ENCODE results near the gene IDH2.

The IDH2 gene

DNA sequence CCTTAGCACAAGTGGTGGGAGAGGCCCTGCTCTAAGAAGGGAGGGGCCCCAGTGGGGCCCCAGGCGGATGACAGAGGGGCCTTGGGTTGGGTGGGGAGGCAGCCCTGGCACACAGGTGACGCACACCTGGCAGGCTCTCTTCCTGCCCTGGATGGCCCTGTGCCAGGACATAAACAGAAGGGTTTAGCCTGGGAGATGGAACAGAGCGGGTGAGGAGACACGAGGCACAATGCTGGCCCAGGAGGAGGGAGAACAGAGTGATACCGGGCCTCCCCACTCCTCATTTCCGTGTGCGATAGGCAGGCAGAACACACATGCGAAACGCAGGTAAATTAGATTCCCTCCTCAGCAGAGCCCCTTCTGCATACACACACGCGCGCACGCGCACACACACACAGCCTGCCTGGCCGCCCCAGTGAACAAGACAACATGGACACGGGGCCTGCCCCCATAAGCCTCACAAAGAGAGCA, 39.8 kb downstream of the IDH2 start:
- peak; percentile 42 for DNase-seq

DNA sequence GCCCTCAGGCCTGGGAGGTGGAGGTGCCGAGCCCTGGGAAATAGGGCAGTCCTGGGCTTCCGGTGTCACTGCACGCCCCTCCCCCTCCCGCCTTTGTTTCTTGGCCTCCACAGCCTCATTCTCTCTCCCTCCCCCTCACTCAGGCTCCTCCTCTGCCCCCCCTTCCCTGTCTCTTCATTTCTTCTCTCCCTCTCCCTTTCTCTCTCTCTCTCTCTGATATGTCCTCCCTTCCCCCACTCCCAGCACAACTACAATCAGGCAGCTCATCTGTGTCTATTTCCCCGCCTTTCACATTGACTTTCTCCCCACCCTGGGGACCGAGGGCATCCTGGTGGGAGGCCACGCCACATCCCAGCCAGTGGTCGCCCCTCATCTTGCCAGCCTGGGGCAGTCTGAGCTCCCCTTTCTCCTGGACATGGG, 40.2 kb downstream of the IDH2 start:
- DNase-seq = peak; percentile 64

DNA sequence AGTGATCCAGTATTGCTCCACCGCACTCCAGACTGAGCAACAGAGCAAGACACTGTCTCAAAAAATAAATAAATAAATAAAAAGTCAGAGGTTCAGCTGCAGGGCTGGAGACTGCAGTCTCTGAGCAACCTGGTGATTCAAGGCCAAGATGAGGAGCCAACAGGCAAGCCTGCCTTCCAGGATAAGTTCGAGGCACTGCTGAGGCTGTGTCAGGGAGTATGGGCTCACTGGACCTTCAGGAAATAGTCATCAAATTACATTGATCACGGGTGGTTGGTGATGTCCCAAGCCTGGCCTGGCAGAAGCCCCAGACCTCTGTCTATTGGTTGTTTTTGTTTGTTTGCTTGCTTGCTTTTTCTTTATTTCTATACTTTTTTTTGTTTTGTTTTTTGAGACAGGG, 41.5 kb downstream of the IDH2 start:
- no peak for DNase-seq

DNA sequence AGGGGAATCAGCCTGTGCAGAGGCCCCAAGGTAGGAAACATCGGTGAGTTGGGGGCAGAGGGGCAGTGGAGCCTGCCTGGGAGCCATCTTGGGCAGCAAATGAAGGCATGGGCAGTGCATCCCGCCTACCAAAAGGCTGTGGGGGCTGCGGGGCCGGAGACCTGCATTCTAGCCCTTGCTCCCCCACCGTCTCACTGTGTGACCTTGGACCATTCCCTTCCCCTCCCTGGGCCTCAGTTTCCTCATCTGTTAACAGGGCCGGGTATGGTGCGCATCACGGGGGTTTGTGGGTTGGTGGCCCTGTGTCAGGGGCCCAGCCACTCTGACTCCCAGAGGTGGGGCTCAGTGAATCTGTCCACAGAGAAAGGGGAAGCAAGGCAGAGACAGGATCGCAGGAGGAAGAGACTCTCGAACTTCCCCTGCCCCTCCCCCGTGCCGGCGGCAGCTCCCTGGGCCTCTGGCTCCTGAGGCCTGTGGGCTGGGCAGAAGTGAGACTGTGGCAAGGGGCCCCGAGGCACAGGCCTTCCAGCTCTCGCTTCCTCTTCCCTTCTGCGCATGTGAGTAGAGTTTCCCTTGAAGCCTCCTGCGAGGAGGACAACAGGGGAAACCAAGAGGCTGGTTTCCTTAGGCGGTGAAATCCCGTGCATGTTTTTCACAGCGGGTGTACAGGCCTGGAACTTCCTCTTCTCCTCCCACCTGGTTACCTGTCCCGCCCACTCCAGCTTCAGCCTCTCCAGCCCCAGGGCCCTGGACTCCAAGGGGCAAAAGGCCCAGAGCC, 42.9 kb downstream of the IDH2 start:
- DNase-seq = peak; percentile 82

DNA sequence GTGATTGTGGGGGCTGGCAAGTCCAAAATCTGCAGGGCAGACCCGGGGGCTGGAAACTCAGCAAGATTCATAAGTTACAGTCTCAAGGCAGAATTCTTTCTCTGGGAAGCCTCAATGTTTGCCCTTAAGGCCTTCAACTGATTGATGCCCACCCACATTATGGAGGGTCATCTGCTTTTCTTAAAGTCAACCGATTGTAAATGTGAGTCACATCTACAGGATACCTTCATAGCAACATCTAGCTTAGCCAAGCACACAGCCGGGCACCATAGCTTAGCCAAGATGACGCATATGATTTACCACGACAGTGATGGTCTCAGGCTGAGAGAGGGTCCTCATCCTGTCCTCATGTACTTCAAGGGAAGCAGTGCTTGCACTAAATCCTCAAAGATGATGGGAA, 43.5 kb downstream of the IDH2 start:
- DNase-seq = no peak

DNA sequence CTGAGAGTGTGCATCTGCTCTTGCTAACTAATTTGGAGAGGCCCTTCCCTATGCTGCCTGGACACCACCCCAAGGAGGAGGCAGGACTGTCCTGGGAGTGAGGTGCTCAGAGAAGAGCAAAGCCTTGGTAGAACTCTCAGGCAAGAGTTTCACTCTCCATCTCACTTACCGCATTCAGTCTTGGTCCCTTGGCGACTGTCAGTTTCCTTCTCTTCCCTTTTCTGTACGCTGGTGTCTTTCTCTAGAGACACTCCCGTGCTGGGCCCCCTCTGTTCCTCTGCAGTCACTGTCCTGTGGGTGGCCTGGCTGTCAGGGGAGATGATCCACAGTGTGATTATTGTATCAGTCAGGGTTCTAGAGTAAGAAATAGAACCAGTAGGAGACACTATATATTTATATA, 44.0 kb downstream of the IDH2 start:
- no peak for DNase-seq

DNA sequence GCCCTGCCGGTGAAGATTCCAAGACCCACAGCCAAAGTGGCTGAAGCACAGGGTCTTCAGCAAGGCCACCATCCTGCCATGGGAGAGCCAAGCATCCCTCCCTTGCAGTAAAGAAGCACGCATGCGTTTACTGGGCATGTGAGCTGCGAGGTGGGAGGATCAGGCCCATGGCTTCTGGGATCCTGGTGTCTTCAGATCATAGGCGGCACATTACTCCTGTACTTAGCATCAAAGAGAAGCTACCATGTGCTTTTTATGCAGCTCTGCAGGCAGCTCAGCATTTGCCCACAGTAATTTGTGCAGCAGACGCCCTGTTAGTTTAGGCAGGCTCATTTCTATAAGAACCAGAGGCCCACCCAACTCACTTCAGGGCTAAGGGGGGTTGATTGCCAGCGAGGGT, 45.7 kb downstream of the IDH2 start:
- DNase-seq = no peak

DNA sequence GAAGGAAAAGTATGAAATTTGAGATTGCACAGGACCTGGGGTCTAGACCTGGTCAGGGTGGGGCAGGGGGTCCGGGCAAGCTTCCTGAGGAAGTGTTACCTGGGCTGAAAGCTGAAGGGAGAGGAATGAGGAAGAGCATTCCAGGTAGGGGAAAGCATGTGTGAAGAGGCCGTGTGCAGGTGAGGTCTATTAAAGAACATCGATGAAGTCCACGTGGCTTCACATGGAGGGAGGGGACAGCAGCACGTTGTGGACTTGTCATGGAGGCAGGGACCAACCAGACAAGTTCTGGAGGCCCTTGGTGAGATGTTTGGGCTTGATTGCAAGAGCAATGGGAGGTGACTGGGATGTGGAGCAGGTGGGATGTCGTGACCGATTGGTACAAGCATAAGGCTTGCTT, 47.1 kb downstream of the IDH2 start:
- no peak for DNase-seq

DNA sequence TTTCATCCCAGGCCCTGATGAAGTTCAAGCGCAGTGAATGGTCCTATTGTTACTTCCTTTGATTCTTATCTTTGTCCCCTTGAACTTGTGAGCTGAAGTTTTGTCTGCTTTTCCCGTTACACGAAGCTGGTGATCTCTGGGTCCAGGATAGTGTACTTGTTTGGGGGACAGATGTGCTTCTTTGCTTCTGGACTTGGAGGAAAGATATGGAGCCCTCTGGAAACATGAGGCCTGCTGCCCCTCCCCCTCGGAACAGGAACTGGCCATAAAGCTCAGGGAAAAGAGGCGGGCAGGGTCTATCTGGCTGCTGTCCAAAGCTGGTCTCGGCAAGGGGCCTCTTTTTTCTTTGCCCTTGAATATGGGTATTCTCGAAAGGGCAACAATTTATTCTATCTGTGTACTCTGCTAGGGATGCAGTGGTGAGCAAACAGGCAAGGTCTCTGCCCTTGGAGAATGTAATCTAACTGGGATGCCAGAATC, 47.6 kb downstream of the IDH2 start:
- DNase-seq = no peak

DNA sequence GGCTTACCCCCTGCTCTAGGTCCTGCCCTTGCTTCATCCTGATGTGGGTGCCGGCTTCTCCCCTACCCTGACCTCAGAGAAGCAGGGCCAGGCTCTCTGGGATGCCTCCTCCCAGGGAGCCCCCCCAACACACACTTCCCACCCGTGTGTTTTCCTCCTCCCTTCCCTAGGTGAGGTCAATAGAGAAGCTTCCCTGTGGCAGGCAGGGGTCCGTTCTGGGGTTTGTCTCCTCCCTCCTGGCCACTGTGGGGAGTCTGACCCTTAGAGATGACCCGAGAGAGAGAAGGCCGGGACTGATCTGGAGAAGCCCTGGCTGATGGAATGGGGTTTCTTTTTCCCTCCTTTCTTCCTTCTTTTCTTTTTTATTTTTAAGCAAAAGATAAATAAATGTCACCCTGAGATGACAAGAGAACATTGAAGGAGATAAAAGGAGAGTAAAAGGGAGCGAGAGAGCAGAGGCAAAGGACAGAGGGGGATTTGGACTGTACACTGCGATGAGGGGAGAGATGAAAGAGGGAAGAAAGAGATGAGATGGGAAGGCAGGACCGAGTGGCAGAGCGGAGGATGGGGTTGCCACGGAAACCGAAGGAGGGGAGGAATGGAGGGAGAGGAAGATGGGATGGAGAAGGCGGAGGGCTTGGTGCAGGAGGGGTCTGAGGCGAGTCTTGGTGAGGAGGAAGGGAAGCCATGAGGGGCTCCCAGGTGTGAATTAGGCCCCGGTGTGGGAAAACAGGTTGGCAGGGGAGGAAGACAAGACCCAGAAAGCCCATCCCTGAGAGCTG, 48.4 kb downstream of the IDH2 start:
- no peak for DNase-seq

DNA sequence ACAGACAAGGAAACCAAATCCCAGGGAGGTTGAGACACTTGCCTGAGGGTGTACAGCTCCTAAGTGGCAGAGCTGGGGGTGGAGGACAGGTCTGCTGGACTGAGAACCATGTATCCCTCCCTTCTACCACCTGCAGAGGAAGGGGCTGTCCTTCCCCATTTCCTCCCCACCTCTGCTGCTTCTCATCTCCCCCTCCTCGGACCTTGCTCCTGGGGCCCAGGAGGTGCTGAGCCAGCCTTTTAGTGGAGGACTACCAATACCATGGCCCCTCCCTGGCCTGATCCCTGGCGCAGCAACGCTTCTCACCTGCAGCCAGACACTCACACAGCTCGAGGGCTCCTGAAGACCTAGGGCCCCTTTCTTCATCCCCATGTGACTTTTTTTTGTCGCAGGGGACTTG, 50.4 kb downstream of the IDH2 start:
- DNase-seq = no peak

DNA sequence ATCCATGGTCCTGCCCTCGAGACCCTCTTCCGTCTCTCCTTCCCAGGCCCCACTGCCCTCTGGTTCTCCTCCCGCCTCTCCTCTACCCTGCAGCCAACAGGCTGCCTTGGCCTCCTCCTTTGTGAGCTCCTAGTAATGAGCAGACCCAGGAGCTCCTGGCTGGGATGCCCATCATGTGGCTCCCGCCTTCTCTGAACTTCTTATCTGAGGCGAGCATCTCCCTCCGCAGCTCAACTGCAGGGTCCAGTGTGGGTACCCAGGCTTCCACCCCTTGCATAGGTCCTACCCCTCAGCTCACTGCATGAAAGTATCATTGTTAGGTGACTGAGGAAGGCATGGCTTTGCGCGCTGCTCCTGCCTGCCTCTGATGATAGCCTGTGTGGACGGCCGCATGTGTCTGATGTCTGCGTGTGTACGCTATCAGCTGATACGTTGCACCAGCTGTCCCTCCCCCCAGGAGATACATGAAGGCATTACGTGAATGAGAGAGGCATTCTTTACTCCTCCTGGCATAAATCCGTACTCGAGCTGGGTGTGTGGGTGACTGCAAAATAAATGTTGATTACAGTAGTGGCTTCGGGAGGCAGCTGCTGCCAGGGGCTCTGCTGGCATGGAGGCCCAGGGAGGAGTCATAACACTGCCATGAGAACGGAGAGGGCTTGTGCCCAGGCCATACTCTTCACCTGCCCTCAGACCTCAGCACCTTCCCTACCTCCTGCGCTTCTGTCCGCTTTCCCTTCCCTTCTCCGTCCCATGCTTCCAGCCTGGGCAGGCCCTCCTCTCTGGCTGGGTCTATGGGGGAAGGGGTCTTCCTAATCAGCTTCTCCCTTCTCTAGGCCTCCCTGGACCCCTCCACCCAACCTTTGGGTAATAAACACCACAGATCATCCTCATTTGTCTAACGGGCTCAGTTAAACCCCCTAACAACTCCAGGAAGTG, 52.3 kb downstream of the IDH2 start:
- no peak for DNase-seq

DNA sequence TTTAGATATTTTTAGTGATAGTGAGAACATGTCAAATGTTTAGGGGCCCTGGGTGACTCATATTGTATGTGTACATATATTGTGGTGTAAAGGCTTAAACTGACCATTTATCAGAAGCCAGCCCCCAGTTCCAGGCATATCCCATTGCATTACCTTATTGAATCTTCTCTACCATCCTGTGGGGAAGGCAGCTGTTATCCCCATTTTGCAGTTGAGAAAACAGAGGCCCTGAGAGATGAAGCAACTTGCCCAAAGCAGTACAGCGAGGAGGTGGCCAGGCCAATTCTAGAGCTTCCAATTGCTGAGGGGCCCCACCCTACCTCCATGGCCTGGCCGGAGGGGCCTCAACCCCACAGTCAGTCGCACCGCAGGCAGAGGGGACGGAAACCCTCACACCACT, 53.2 kb downstream of the IDH2 start:
- DNase-seq = no peak

DNA sequence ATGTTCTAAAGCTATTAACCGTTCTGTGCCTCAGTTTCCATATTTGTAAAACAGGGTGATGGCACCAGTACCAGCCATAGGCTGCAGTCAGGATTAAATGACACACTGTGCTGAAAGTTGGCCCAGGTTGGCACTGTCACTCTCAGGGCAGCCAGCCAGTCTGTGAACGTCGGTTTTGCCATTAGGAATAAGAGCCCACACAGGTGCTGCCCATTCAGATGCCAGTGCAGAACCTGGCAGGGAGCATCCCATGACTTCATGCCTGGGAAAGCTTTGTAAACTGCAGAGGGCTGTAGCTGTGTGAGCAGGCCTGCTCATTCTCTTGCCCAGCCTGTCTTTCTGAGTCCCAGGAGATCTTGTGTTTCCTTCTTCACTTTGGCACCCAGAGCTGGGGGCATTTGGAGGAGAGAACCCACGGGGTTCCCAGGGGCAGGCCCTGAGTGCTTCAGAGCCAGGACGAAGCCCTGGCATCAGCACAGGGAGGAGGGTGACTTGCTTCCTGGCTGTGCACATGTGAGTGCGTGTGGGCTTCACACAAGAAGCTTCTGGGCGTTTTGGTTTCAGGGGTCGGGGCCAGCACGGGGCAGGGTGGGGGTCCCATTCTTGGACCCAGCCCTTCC, 54.2 kb downstream of the IDH2 start:
- no peak for DNase-seq

DNA sequence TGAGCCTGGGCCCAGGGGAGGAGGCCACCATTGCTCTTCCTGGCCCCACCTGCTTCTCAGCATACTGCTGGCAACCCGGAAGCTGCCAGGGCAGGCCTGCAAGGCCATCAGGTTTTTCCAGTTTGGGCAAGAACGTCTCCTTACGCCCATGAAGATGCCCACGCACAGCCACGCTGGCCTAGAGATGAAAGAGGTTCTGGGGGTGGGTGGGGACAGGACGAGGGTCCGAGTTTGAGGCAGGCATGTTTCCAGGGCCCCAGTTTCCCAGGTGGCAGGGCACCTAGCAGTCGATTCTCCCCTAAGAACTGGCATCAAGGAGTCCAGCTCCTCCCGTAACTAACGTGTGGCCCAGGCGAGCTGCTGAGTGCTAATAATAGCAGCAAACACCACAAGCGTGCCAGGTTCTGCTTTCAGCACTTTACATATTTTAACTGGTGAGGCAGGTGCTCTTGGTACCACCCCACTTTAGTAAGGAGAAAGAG, 55.3 kb downstream of the IDH2 start:
- no peak for DNase-seq

DNA sequence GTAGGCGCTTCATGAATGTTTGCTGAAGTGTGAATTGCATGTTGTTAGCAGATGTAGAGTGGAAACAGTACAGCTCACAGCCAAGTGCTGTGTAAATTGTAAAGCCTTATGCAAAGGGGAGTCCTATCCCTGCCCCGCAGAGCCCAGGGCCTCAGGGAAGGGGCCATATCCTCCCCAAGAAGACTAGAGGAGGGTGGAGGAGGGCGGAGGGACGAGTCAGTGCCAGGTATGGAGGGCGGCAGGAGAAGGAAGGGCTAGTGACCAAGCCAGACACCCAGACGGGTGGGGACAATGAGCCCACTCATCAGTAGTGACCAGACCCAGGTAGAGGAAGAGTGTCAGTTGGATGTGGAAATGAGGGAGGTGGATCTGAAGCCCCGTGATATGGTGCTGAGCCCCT, 56.0 kb downstream of the IDH2 start:
- DNase-seq = no peak

DNA sequence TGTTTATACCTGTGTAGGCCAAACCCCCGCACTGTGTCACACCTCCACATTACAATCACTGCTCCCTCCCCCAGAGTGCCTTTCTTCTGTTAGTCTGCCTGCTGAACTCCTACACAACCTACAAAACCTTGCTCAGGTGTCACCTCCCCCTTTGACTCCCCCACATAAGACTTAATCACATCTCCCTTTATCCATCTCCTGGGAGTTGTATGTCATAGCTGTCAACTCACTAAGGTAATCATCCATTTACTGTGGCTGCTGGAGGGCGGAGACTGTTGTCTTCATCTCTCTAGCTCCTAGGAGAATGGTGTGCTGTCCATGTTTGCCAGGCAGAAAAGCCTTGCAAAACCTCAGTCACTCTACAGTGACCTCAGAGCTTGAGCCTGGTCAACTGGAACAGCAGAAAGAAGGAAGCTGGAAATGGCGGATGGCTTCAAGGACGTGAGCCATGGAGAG, 57.3 kb downstream of the IDH2 start:
- no peak for DNase-seq

DNA sequence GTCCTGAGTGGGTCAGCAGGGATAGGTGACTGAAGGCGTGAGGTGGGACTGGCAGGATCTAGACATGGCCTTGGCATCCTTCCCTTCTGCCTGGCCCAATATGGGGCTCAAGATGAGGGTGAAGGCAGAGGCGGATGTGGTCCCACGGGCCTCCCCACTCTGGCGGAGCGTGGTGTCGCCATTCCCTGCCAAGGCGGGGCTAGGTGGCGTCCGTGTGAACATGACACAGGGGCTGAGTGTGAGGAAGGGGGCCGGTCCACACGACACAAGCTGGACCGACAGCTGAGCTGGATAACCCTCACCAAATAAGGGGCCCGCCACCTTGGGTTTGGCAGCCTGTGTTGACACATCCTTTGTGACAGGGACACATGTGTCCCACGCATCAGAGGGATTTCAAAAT, 58.1 kb downstream of the IDH2 start:
- DNase-seq = no peak

DNA sequence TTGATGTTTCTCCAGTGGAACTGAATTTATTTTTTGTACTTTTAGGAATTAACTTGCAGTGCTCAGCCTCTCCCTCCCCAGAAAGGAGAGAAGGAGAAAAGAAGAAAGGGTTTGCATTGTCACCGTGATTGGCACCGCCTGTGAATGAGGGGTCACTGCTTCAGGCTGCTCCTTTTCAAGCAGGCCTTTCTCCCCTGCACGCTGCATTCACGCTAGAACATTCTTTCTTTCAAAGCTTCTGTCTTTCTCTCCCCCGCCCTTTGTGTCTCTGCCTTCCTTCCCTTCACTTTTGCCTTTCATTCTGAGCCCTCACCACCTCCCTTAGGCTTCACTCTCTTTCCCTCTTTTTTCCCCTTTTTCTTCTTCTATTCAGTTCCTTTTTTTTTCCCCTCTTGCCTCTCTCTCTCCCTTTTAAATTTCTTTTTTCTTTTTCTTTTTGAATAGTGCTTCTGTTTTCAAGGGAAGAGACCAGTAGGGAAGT, 58.7 kb downstream of the IDH2 start:
- no peak for DNase-seq

DNA sequence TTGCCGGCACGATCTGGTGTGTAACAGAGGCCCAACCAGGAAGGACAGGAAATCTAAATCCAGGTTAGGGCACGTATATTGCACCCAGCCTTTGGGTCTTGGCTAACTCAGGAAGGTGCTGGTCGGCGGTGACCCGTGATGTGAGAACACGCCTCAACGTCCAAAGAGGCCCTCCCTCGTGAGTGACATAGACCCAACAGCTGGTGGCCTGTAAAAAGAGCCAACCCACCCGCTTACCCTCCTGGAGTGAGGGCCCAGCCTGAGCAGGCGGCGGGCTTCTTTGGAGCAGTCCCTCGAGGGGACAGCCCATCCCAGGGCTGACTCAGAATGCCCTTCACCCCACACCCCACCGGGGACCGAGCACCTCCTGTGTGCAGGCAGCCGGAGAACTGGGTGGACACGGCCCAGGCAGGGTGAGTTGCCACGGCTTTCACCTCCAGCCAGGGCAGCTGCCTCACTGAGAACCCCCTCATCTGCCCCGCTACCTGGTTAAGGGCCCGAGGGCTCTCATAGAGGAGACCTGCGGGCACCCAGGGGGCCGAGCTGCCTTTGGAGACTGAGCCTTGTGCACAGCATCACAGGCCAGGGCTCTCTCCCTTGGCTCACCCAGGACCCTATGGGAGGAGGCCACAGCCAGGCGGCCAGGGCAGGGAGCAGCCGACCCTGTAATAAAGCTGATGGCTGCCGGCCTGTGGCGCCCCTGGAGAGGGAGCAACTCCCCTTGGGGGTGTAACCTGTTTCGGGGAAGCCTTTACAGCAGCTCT, 59.3 kb downstream of the IDH2 start:
- no peak for DNase-seq

DNA sequence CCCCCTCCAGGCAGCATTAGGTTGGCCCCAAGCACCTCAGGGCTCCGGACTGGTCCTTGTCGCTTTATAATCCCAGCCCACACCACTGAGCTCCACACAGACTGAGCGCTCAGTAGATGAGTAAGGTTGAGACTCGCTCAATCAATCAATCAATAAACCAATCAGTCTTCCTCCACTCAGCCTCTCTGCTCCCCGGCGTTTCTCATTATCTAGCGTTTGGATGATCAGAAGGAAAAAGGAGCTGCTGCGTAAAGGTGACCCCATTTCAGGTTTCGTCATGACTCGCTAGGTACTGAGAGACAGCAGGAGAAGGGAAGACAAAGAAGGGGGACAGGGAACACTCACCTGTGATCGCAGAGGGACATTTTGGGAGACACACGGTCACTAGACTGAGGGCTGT, 59.9 kb downstream of the IDH2 start:
- no peak for DNase-seq
